ENCODE data around the gene RASIP1. TPM values are rescaled to one million over a fixed set of nuclear protein-coding genes. Genes with fewer than 3 reads are reported as not detected.

RASIP1 gene
- total RNA-seq, 1 experiment from 2014 or later: 0.20 TPM

GRCh38 chr19:48756212-48756611 lies 15.8 kb upstream of the RASIP1 start:
- DNase-seq (ENCODE audit: low read depth): no peak

- no peak for DNase-seq (ENCODE audit: low read depth)
Observed at GRCh38 chr19:48755787-48756186, 15.4 kb upstream of the RASIP1 start.

- DNase-seq (ENCODE audit: low read depth): no peak
Observed at GRCh38 chr19:48755084-48755641, 14.8 kb upstream of the RASIP1 start, which contains the start of gene FGF21. Gene FGF21 (plus strand): TSS chr19:48755524. CDS start chr19:48756237, 713 bp downstream.

- peak; percentile 51 for DNase-seq (ENCODE audit: low read depth)
Observed at GRCh38 chr19:48752496-48753365, 12.3 kb upstream of the RASIP1 start, which contains the start of gene FUT1. Gene FUT1 (minus strand): TSS chr19:48752641. CDS start chr19:48751281, 1,360 bp downstream.

DNA sequence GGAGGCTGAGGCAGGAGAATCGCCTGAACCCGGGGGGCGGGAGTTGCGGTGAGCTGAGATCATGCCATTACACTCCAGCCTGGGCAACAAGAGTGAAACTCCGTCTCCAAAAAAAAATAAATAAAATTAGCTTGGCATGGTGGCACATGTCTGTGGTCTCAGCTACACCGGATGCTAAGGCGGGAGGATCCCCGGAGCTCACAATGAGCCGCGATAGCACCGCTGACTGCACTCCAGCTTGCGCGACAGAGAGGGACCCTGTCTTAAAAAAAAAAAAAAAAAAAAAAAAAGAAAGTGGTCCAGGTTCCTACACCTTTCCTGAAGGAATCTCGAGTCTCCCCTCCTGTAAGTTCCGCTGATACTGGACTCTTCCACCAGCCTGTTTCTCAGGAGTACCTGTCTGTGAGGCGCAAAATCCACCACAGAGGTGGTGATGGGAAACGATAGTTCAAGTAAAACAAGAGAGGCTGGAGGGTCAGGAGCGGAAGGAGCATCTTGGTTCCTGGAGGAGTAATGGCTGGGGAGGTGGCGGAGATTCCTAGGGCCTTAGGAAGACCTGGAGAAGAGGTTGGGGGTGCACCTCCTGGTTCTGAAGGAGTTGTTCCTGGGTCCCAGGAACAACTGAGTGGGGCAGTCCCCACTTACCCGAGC lies 11.6 kb upstream of the RASIP1 start:
- DNase-seq (ENCODE audit: low read depth): no peak

DNA sequence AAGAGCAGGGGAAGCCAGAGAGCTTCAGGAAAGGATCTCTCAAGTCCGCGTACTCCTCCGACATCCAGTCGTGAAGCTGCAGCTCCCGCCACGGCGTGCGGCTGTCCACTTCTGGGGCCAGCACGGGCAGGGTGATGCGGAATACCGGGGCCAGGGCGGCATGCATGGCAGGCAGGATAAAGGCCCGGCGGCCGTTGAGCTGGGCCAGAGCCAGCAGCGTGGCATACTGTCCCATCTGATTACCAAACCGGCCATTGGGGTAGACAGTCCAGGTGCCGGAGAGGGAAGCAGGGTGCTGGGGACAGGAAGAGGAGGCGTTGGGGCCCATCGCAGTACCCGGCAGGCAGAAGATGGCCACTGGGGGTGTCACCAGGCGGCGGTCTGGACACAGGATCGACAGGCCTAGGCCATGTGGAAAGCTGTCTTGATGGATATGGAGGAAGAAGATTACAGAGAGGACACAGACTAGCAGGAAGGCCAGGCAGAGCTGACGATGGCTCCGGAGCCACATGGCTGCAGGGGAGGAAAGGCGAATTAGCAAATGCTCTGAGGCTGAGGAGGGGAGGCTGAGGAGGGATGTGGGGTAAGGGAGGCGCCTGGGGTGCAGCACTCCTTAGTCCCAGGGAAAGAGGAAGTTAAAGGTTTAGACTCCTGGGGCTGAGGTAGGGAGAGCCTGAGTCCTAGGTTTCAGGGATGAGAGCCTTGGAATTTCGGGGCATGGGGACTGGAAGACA lies 10.5 kb upstream of the RASIP1 start:
- no peak for DNase-seq (ENCODE audit: low read depth)

- no peak for DNase-seq (ENCODE audit: low read depth)
Observed at GRCh38 chr19:48750351-48750750, 9.9 kb upstream of the RASIP1 start.

DNA sequence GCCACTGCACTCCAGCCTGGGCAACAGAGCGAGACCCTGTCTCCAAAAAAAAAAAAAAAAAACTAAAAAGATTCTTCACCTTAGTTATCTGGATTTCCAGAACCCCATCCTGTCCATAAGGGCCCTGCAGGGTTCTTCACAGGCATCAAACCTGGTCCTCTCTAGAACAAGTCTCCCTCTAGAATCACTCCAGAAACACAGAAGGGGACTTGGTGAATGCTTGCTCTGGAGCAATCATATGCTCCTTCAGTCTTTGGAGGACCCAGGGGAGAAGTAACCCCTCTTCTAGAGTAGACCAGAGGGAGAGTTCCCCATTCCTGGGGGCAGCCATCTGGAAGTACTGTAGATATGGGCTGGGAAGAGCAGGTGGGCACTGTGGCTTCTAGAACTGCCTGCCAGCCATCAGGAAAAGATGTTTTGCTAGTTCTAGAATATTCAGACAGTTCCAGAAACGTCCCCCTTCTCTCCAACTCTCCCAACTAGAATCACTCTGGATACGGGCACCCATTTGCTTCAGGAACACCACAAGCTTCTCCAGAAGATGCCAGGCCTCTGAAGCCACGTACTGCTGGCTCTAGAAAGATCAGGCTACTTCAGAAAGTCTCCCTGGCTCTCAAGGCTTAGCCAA lies 9.3 kb upstream of the RASIP1 start:
- no peak for DNase-seq (ENCODE audit: low read depth)

DNA sequence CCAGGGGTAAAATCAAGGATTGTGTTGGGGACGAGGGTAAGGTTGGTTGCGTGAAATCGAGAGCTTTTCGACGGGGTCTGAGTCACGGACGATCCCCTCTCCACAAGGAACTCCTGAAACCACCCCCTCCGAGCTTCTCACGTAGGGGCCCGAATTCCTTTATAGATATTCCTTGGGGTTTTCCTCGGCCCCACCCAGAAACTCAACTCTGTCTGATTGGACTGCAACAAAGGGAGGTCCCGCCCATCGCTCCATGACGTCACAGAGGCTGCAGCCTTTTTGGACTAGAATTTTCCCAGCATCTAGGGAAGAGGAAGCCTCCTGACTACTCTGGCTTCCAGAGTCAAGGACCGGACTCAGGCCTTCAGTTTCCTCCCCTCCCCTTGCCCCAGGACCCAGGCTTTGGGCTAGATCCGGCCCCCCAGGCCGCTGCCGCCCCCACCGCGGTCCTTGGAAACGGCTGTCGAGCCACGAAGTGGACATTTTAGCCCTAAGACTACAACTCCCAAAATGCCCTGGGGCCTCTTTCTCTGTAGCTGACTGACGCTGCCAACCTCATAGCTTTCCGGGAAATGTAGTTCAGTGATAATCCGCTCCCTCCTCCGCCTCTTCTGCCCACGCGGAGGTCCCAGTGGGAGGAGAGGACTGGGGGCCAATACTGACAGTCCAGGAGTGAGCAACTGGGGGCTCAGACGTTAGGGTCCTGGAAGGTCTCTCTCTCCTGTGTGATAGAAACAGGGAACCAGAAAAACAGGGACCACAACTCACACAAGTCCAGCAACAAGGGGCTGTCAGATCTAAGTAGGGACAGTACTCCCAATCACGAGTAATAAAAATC lies 6.5 kb upstream of the RASIP1 start, which contains the start of gene IZUMO1:
TSS of gene IZUMO1 (minus strand) at position 172 of the 838 bp plus-strand sequence. CDS start 1,050 bp downstream, outside the sequence.
- peak; percentile 83 for DNase-seq (ENCODE audit: low read depth)

DNA sequence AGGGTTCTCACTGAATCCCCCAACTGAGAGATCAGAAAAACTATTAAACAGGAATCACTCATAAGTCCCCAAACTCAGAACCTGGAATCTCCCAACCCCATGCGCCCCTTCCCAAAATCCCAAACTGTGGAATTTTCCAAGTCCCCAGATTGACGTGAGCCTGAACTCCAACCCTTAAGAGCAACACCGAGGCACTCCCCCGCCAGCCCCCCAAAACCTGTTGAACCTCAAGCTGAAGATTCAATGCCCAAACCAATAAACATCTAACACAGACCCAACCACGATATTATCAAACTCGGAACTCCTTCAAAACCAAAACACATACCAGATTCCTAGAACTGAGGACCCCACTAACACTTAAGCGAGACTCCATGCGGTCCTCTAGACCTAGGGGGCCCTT lies 5.7 kb upstream of the RASIP1 start:
- DNase-seq (ENCODE audit: low read depth): no peak

- peak; percentile 67 for DNase-seq (ENCODE audit: low read depth)
Observed at GRCh38 chr19:48745208-48745995, 5.0 kb upstream of the RASIP1 start.

- no peak for DNase-seq (ENCODE audit: low read depth)
Observed at GRCh38 chr19:48742096-48742495, 1.7 kb upstream of the RASIP1 start.

- DNase-seq (ENCODE audit: low read depth): no peak
Observed at GRCh38 chr19:48741129-48741999, 954 bp upstream of the RASIP1 start.

DNA sequence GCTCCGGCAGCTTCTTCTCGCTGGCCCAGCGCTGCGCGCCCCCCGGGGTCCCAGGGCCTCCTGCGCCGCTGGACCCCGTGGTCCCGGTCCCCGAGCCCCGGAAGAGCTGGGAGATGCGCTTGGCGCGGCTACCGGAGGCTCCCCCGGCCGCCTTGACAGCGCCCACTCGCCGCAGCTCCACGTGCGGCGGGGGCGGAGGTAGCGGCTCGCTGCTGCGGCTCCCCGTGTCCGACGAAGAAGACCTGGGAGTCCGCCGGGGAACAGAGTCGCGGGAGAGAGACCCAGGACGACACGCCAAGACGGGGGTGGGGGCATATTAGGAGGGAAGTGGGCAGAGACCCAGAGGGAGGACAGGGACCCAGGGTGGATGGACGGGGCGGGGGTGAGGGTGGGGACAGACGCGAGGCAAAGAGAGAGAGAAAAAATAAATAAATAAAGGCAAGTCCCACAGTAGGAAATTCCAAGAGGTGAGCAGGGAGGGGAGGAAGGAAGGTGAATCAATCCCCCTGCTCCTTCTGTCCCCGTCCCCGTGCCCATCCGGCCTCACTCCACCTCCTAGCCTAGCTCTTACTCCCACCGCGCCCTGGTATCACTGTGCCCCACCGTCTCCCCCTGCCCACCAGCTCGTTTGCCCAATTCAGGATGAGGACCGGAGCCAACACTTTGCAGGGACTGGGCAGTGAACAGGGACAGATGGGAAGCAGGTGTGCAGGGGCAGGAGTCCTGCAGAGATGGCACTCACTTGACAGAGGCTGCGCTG lies 826 bp downstream of the RASIP1 start:
- no peak for DNase-seq (ENCODE audit: low read depth)

DNA sequence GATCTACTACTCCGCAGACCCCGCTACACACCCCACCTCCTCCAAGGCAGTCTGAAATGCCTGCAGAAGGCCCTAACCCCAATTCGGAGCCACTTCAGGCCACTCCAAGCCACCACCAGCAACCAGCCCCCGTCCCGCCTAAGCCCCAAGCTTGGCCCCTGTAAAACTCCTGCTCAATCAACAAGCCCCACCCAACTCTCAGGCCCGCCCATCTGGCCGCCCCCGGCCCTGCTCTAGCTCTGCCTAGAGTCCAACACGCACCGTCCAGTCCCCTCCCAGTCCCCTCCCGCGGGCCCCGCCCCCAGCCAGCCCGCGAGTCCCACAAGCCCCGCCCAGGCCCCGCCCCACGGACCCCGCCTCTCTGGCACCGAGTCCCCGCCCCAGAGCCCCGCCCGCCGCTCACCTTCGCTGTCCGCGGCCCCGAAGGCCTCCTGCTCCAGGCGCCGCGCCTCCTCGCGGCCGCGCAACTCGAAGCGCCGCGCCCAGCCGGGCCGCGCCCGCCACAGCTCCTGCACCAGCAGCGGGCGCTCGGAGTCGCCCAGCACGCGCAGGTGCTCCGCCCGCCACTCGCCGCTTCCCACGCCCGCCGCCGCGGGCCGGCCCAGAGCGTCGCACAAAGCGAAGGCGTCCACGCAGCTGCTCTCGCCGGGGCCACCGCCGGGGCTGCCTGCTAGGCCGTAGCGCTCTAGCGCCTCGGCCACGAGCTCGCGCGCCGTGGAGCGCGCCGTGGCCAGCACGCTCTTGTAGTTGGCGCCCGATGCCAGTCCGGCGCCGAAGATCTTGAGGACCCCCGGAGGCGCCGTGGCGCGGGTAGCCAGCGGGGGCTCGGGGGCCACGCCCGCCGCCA lies 1.6 kb downstream of the RASIP1 start:
- DNase-seq (ENCODE audit: low read depth): peak; percentile 84

GRCh38 chr19:48737360-48737998 lies 2.9 kb downstream of the RASIP1 start:
- no peak for DNase-seq (ENCODE audit: low read depth)
